ENCODE results near the gene THSD4. TPM values are rescaled to one million over a fixed set of nuclear protein-coding genes. Genes with fewer than 3 reads are reported as not detected.

The THSD4 gene
- total and polyA plus RNA-seq, 9 of the 15 experiments (the other 6 are each of a cell fraction or from before 2014, with no cell fraction given): 0.04 TPM; not detected in 5

DNA sequence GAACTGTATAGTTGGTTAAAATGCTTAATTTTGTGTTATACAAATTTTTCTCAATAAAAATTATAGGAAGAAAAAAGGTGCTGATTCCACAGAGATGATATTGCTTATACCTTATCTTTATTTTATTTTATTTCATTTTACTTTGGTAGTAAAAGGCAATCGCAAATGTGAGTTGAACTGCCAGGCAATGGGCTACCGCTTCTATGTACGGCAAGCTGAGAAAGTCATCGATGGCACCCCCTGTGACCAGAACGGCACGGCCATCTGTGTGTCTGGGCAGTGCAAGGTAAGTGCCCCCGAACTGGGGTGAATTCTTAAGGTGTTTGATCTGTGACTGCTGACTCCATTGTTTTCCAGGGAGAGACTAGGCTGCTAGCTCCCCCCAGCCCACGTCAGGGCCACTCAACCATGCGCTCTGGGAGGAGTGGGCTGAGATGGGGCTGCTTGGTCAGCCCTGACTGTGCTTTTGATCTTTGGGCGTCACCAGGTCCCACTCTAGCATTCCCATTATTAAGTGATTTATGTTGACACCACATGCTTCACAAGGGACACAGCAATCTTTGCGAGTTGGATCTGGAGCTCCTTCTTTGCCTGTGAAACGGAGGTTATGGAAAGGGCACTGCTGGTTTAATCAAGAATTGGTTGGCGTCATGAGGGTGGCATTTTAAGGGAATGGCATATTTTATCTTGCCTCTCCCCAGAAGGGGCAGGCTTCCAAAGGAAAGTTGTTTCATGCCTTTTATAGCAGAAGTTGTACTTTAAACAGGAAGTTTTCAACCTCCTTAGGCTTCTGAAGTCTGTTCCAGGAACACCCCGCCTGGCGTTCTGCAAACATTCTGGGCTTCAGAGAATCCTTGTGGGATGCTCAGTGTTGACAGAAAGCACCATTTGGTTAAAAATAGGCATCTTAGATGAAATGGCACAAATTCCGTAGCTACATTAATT, 296.5 kb downstream of the THSD4 start (continued):
- TF ChIP-seq NCOA4 (IDR thresholded peaks at IDR 0.05; ENCODE audit: partially characterized antibody) (no peak), EP300 (IDR thresholded peaks at IDR 0.05; ENCODE audit: low read length) (no peak), CC2D1A (IDR thresholded peaks at IDR 0.05) (no peak)

DNA sequence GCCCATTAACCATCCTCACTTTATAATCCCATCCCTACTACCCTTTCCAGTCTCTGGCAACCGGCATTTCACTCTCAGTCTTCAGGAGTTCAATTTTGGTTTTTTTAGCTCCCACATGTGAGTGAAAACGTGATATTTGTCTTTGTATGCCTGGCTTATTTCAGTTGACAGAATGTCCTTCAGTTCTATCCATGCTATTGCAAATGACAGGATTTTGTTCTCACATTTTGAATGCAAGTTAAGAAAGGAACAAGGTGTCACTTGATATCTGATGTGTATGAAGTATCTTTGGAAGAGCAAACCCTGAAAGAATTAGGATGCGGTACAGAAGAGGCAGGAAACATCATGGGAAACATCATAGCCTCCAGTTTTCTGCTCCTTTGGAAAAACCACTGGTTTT, 298.1 kb downstream of the THSD4 start:
- no peaks in the 10 kb centered on the region for H4K20me1 ChIP-seq (replicated peaks; ENCODE audit: control insufficient read depth, insufficient read depth, low read length)
- 0% methylated on average over 3 of the region's 3 CpGs for WGBS (ENCODE audit: insufficient coverage, low coverage, missing lambda C conversion rate)
- in situ Hi-C loops (cut with MboI) (no loop called here), intact Hi-C loops (cut with micrococcal nuclease) (no loop called here)
- ChIA-PET CTCF (ENCODE audit: low intra/inter-chr PET ratio) (no interaction called here), POLR2A (no interaction called here)
- FAIRE-seq: no peak
- H3K27me3 ChIP-seq (ENCODE audit: control insufficient read depth in 2 of 2, insufficient read depth in 2 of 2, low read length in 2 of 2): peaks cover 0 to 5% of the 10 kb centered on the region in 2 experiments; a peak in 1 of 5 replicates
- H3K27ac ChIP-seq (ENCODE audit: extremely low read depth, low read depth, low read length): no peak overlapping the region
- no peaks in the 10 kb centered on the region for H3K79me2 ChIP-seq (ENCODE audit: control insufficient read depth, insufficient read depth, low read length)
- H3K4me1 ChIP-seq (replicated peaks in 1 of 2; ENCODE audit: control insufficient read depth in 2 of 2, insufficient read depth in 2 of 2, low read length in 2 of 2): no peaks in the 10 kb centered on the region
- H3K36me3 ChIP-seq (ENCODE audit: control insufficient read depth, insufficient read depth, low read length): no peaks in the 10 kb centered on the region
- H2AFZ ChIP-seq (ENCODE audit: low read depth, low read length): no peak overlapping the region
- DNase-seq (ENCODE audit: extremely low read depth in 1 of 4, low spot score in 3 of 4): no peak
- H3K9me3 ChIP-seq (replicated peaks; ENCODE audit: control insufficient read depth, insufficient read depth, low read depth, low read length): no peaks in the 10 kb centered on the region
- no peaks in the 10 kb centered on the region for H3K9me1 ChIP-seq (ENCODE audit: control insufficient read depth, insufficient read depth, low read length)
- no peak for ATAC-seq
- H3K9ac ChIP-seq (ENCODE audit: insufficient read depth in 1 of 2, low read depth in 2 of 2, low read length in 2 of 2): no peak overlapping the region
- no peak overlapping the region for H3K4me2 ChIP-seq (ENCODE audit: insufficient read depth, low read length)
- no TSS peak for BruUV-seq (replicated peaks)
- H3K4me3 ChIP-seq: no peak overlapping the region
- TF ChIP-seq DPF2 (IDR thresholded peaks at IDR 0.05) (no peak), MCM3 (IDR thresholded peaks at IDR 0.05) (no peak), NCOA2 (IDR thresholded peaks at IDR 0.05; ENCODE audit: partially characterized antibody in 2 of 2) (no peak), NBN (IDR thresholded peaks at IDR 0.05; ENCODE audit: low read depth) (no peak), POLR2G (IDR thresholded peaks at IDR 0.05; ENCODE audit: low read depth, low read length) (no peak), ZNF324 (CRISPR knock-in tag; IDR thresholded peaks at IDR 0.05) (no peak), HDAC6 (IDR thresholded peaks at IDR 0.05; ENCODE audit: low read depth, low read length) (no peak), THRAP3 (IDR thresholded peaks at IDR 0.05; ENCODE audit: borderline replicate concordance) (no peak), MEIS2 (IDR thresholded peaks at IDR 0.05; ENCODE audit: partially characterized antibody) (no peak), NCOA1 (IDR thresholded peaks at IDR 0.05; ENCODE audit: low read depth) (no peak)
- TF ChIP-seq, protein P1, sequence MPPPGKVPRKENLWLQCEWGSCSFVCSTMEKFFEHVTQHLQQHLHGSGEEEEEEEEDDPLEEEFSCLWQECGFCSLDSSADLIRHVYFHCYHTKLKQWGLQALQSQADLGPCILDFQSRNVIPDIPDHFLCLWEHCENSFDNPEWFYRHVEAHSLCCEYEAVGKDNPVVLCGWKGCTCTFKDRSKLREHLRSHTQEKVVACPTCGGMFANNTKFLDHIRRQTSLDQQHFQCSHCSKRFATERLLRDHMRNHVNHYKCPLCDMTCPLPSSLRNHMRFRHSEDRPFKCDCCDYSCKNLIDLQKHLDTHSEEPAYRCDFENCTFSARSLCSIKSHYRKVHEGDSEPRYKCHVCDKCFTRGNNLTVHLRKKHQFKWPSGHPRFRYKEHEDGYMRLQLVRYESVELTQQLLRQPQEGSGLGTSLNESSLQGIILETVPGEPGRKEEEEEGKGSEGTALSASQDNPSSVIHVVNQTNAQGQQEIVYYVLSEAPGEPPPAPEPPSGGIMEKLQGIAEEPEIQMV (tag; conservative IDR thresholded peaks at IDR 0.05; ENCODE audit: low read depth): no peak
- TF ChIP-seq, protein P2, sequence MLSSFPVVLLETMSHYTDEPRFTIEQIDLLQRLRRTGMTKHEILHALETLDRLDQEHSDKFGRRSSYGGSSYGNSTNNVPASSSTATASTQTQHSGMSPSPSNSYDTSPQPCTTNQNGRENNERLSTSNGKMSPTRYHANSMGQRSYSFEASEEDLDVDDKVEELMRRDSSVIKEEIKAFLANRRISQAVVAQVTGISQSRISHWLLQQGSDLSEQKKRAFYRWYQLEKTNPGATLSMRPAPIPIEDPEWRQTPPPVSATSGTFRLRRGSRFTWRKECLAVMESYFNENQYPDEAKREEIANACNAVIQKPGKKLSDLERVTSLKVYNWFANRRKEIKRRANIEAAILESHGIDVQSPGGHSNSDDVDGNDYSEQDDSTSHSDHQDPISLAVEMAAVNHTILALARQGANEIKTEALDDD (IDR thresholded peaks at IDR 0.05): no peak
- TF ChIP-seq, protein P3, sequence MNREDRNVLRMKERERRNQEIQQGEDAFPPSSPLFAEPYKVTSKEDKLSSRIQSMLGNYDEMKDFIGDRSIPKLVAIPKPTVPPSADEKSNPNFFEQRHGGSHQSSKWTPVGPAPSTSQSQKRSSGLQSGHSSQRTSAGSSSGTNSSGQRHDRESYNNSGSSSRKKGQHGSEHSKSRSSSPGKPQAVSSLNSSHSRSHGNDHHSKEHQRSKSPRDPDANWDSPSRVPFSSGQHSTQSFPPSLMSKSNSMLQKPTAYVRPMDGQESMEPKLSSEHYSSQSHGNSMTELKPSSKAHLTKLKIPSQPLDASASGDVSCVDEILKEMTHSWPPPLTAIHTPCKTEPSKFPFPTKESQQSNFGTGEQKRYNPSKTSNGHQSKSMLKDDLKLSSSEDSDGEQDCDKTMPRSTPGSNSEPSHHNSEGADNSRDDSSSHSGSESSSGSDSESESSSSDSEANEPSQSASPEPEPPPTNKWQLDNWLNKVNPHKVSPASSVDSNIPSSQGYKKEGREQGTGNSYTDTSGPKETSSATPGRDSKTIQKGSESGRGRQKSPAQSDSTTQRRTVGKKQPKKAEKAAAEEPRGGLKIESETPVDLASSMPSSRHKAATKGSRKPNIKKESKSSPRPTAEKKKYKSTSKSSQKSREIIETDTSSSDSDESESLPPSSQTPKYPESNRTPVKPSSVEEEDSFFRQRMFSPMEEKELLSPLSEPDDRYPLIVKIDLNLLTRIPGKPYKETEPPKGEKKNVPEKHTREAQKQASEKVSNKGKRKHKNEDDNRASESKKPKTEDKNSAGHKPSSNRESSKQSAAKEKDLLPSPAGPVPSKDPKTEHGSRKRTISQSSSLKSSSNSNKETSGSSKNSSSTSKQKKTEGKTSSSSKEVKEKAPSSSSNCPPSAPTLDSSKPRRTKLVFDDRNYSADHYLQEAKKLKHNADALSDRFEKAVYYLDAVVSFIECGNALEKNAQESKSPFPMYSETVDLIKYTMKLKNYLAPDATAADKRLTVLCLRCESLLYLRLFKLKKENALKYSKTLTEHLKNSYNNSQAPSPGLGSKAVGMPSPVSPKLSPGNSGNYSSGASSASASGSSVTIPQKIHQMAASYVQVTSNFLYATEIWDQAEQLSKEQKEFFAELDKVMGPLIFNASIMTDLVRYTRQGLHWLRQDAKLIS (CRISPR knock-in tag; IDR thresholded peaks at IDR 0.05): no peak
